HL-60/S4 treated with retinoic acid at 250 ng/mL for 4 days and 3 days (cell line): ENCODE results near the gene TRIM31.

Experiments used
- in situ Hi-C: fragments of 300-500 bp; cut with MboI; formaldehyde crosslinking; loops from 2 replicates; pipeline ENCODE4 v1.7.0; 2022; ENCODE audit warnings: low sequenced_read_pairs

The TRIM31 gene

GRCh38 chr6:30113003-30113759 is at the start of gene TRIM31:
Gene TRIM31, minus strand, starts transcription at chr6:30113090. Its CDS starts 285 bp downstream, at chr6:30112805.
- in situ Hi-C loops = no loop called here

GRCh38 chr6:30162265-30163089 is 49.6 kb upstream of the TRIM31 start:
- in situ Hi-C loops = no loop called here

GRCh38 chr6:30160785-30161531 is 48.1 kb upstream of the TRIM31 start, which contains the start of gene TRIM10:
Gene TRIM10, minus strand, starts transcription at chr6:30161211. Its CDS starts 353 bp downstream, at chr6:30160858.
- in situ Hi-C loops = no loop called here

- in situ Hi-C loops = no loop called here
These were observed 47.3 kb upstream of the TRIM31 start for GRCh38 chr6:30160008-30160784.

- in situ Hi-C loops = no loop called here
These were observed 45.7 kb upstream of the TRIM31 start for GRCh38 chr6:30158475-30159040.

GRCh38 chr6:30157999-30158398 is 45.1 kb upstream of the TRIM31 start:
- in situ Hi-C loops = no loop called here

GRCh38 chr6:30157581-30157980 is 44.7 kb upstream of the TRIM31 start:
- in situ Hi-C loops = no loop called here

GRCh38 chr6:30156774-30157173 is 43.9 kb upstream of the TRIM31 start:
- in situ Hi-C loops = no loop called here

- in situ Hi-C loops = no loop called here
These were observed 43.3 kb upstream of the TRIM31 start for GRCh38 chr6:30156262-30156599.

- in situ Hi-C loops = no loop called here
These were observed 42.8 kb upstream of the TRIM31 start for GRCh38 chr6:30155520-30156261.

GRCh38 chr6:30154709-30155519 is 42.0 kb upstream of the TRIM31 start:
- in situ Hi-C loops = no loop called here

- in situ Hi-C loops = no loop called here
These were observed 41.2 kb upstream of the TRIM31 start for GRCh38 chr6:30154061-30154460.

- in situ Hi-C loops = no loop called here
These were observed 40.2 kb upstream of the TRIM31 start for GRCh38 chr6:30152910-30153610.

GRCh38 chr6:30152016-30152673 is 39.3 kb upstream of the TRIM31 start:
- in situ Hi-C loops = no loop called here

- in situ Hi-C loops = no loop called here
These were observed 38.7 kb upstream of the TRIM31 start for GRCh38 chr6:30151580-30151979.

- in situ Hi-C loops = no loop called here
These were observed 37.9 kb upstream of the TRIM31 start for GRCh38 chr6:30150671-30151395.
